Activated CD8-positive, alpha-beta T cell treated with anti-CD3 and anti-CD28 coated beads for 36 hours (primary cell): ENCODE data around the gene TNPO1. TPM values are rescaled to one million over a fixed set of nuclear protein-coding genes. Genes with fewer than 3 reads are reported as not detected.

Experiments used
- ATAC-seq: fragments of 200-7000 bp; cut with Tn5 transposase; one replicate; pipeline ENCODE4 v1.10.0; 2021; ENCODE audit warnings: mild to moderate bottlenecking, moderate library complexity
- CTCF ChIA-PET: fragments of 350-600 bp; sonication (Branson Sonifier 250); formaldehyde crosslinking; loops from one replicate; lab custom pipeline; 2021; ENCODE audit warnings: antibody characterized with exemption; lab: Charles Lee
- POLR2A ChIA-PET: fragments of 350-600 bp; sonication (Branson Sonifier 250); formaldehyde crosslinking; loops from one replicate; lab custom pipeline; 2021; ENCODE audit warnings: antibody characterized with exemption; lab: Charles Lee
- DNase-seq: peaks from one replicate; pipeline ENCODE4 v3.0.0-alpha.2; 2020
- H3K27ac Mint-ChIP-seq: one replicate; pipeline ENCODE4 v1.8.0; 2021; ENCODE audit warnings: mild to moderate bottlenecking, mixed read lengths
- H3K27me3 Mint-ChIP-seq: one replicate; pipeline ENCODE4 v1.8.0; 2021; ENCODE audit warnings: mixed read lengths
- H3K36me3 Mint-ChIP-seq: one replicate; pipeline ENCODE4 v1.8.0; 2021; ENCODE audit warnings: low read depth, mixed read lengths
- H3K4me1 Mint-ChIP-seq: one replicate; pipeline ENCODE4 v1.8.0; 2021; ENCODE audit warnings: low read depth, mixed read lengths
- H3K4me3 Mint-ChIP-seq: one replicate; pipeline ENCODE4 v1.8.0; 2021; ENCODE audit warnings: mild to moderate bottlenecking, moderate library complexity, mixed read lengths
- H3K9me3 Mint-ChIP-seq: one replicate; pipeline ENCODE4 v1.8.0; 2021; ENCODE audit warnings: mixed read lengths
- CTCF ChIP-seq: fragments of 200-600 bp; IDR thresholded peaks from one replicate; pipeline ENCODE4 v1.8.0; 2022; ENCODE audit warnings: antibody characterized with exemption, mild to moderate bottlenecking
- intact Hi-C: fragments of 100-400 bp; cut with micrococcal nuclease; formaldehyde crosslinking; loops from one replicate; pipeline ENCODE4 v1.10.0; 2022
- total RNA-seq, 2 experiments: library from RNA; stranded (reverse); gene quantifications; one replicate each; pipeline ENCODE4 v1.2.3, GENCODE V29; 2021

Gene TNPO1
- total RNA-seq, 2 experiments from 2014 or later: 97.8 to 116 TPM

GRCh38 chr5:72836810-72837209, 20.3 kb downstream of the TNPO1 start:
- intact Hi-C loops: no loop called here
- no peaks in the 10 kb centered on the region for H3K9me3 Mint-ChIP-seq
- TF ChIP-seq CTCF: no peak
- no peaks in the 10 kb centered on the region for H3K36me3 Mint-ChIP-seq
- no peak overlapping the region for H3K4me3 Mint-ChIP-seq
- CTCF ChIA-PET: no interaction called here
- no peak overlapping the region for H3K27ac Mint-ChIP-seq
- ATAC-seq: no peak
- no peaks in the 10 kb centered on the region for H3K27me3 Mint-ChIP-seq
- DNase-seq: no peak
- POLR2A ChIA-PET: no interaction called here
- H3K4me1 Mint-ChIP-seq: no peaks in the 10 kb centered on the region

GRCh38 chr5:72837524-72838096, 21.1 kb downstream of the TNPO1 start:
- CTCF ChIA-PET: no interaction called here
- no peaks in the 10 kb centered on the region for H3K4me1 Mint-ChIP-seq
- POLR2A ChIA-PET: no interaction called here
- no peak overlapping the region for H3K27ac Mint-ChIP-seq
- H3K4me3 Mint-ChIP-seq: no peak overlapping the region
- TF ChIP-seq CTCF: no peak
- DNase-seq (no peak), ATAC-seq (no peak)
- intact Hi-C loops: no loop called here
- no peaks in the 10 kb centered on the region for H3K27me3 Mint-ChIP-seq
- no peaks in the 10 kb centered on the region for H3K36me3 Mint-ChIP-seq
- H3K9me3 Mint-ChIP-seq: no peaks in the 10 kb centered on the region

- Mint-ChIP-seq H3K4me3 (no peak overlapping the region), H3K9me3 (no peaks in the 10 kb centered on the region), H3K27me3 (no peaks in the 10 kb centered on the region), H3K27ac (no peak overlapping the region), H3K36me3 (no peaks in the 10 kb centered on the region), H3K4me1 (peaks cover 12% of the 10 kb centered on the region)
- POLR2A ChIA-PET: no interaction called here
- intact Hi-C loops: no loop called here
- CTCF ChIA-PET: no interaction called here
- no peak for TF ChIP-seq CTCF
- ATAC-seq (no peak), DNase-seq (no peak)
Measured at GRCh38 chr5:72840041-72840440, 23.6 kb downstream of the TNPO1 start.

- intact Hi-C loops: no loop called here
- H3K27me3 Mint-ChIP-seq: no peaks in the 10 kb centered on the region
- no peak for TF ChIP-seq CTCF
- H3K27ac Mint-ChIP-seq: no peak overlapping the region
- no peaks in the 10 kb centered on the region for H3K9me3 Mint-ChIP-seq
- no peaks in the 10 kb centered on the region for H3K36me3 Mint-ChIP-seq
- ChIA-PET CTCF (interaction anchor here (1.2 to 2.7 kb wide), 5 partner anchors 7 to 536 kb away, joined by 3 to 10 read pairs (median 4); no protein-coding TSS in a partner anchor), POLR2A (interaction anchor here (0.9 to 1.4 kb wide), 3 partner anchors 8 to 25 kb away, joined by 4 to 5 read pairs (median 4); no protein-coding TSS in a partner anchor)
- H3K4me1 Mint-ChIP-seq: peaks cover 18% of the 10 kb centered on the region
- no peak for ATAC-seq
- no peak overlapping the region for H3K4me3 Mint-ChIP-seq
- DNase-seq: no peak
Measured at GRCh38 chr5:72841756-72842535, 25.5 kb downstream of the TNPO1 start.

GRCh38 chr5:72842816-72843215, 26.4 kb downstream of the TNPO1 start:
- no peak overlapping the region for H3K4me3 Mint-ChIP-seq
- intact Hi-C loops: no loop called here
- ATAC-seq (peak; percentile 87), DNase-seq (peak; percentile 22)
- H3K36me3 Mint-ChIP-seq: no peaks in the 10 kb centered on the region
- ChIA-PET POLR2A (no interaction called here), CTCF (interaction anchor here (1.2 to 2.7 kb wide), 4 partner anchors 8 to 537 kb away, joined by 3 to 10 read pairs (median 4); no protein-coding TSS in a partner anchor)
- H3K27ac Mint-ChIP-seq: no peak overlapping the region
- H3K27me3 Mint-ChIP-seq: no peaks in the 10 kb centered on the region
- H3K9me3 Mint-ChIP-seq: no peaks in the 10 kb centered on the region
- peaks cover 26% of the 10 kb centered on the region for H3K4me1 Mint-ChIP-seq
- no peak for TF ChIP-seq CTCF
